Neural progenitor cell (in vitro differentiated cells): Measurements from ENCODE around the gene PITPNM3. TPM values are rescaled to one million over a fixed set of nuclear protein-coding genes. Genes with fewer than 3 reads are reported as not detected.

Source experiments
- DNase-seq: peaks from one replicate; pipeline ENCODE4 v3.0.0-alpha.2; 2016; ENCODE audit warnings: low spot score
- H2AFZ ChIP-seq: fragments of 200-600 bp; sonication (generic); replicated peaks from 2 replicates; pipeline ENCODE4 v1.6.1; 2016; ENCODE audit warnings: antibody characterized with exemption
- H3F3A ChIP-seq: fragments of 200-600 bp; sonication (generic); 2 replicates; pipeline ENCODE4 v1.6.1; 2016; ENCODE audit warnings: antibody characterized with exemption, low read depth
- H3K27ac ChIP-seq: fragments of 200-600 bp; sonication (generic); 2 replicates; pipeline ENCODE4 v1.5.1; 2016; ENCODE audit warnings: mild to moderate bottlenecking
- H3K27me3 ChIP-seq: fragments of 200-600 bp; sonication (generic); 2 replicates; pipeline ENCODE4 v1.6.1; 2016; ENCODE audit warnings: mild to moderate bottlenecking, moderate library complexity
- H3K36me3 ChIP-seq: fragments of 200-600 bp; sonication (generic); 2 replicates; pipeline ENCODE4 v1.5.1; 2016
- H3K4me1 ChIP-seq: fragments of 200-600 bp; sonication (generic); 2 replicates; pipeline ENCODE4 v1.6.1; 2016; ENCODE audit warnings: mixed run types
- H3K4me2 ChIP-seq: fragments of 200-600 bp; sonication (generic); 2 replicates; pipeline ENCODE4 v1.6.1; 2016
- H3K4me3 ChIP-seq: fragments of 200-600 bp; sonication (generic); 2 replicates; pipeline ENCODE4 v1.5.1; 2016
- H3K79me2 ChIP-seq: fragments of 200-600 bp; sonication (generic); 2 replicates; pipeline ENCODE4 v1.6.1; 2016; ENCODE audit warnings: low read depth
- H3K9ac ChIP-seq: fragments of 200-600 bp; sonication (generic); 2 replicates; pipeline ENCODE4 v1.6.1; 2016
- H3K9me3 ChIP-seq: fragments of 200-600 bp; sonication (generic); 2 replicates; pipeline ENCODE4 v1.5.1; 2016; ENCODE audit warnings: low read depth
- H4K20me1 ChIP-seq: fragments of 200-600 bp; sonication (generic); 2 replicates; pipeline ENCODE4 v1.6.1; 2016; ENCODE audit warnings: low read depth
- H3K27ac Mint-ChIP-seq: 3 replicates; pipeline ENCODE4 v1.8.0; 2021; ENCODE audit warnings: mixed read lengths
- H3K27me3 Mint-ChIP-seq: 2 replicates; pipeline ENCODE4 v1.8.0; 2022; ENCODE audit warnings: low read depth, mild to moderate bottlenecking, inconsistent platforms, moderate library complexity, mixed read lengths; ENCODE audit not compliant: insufficient read depth
- H3K36me3 Mint-ChIP-seq: 3 replicates; pipeline ENCODE4 v1.8.0; 2021; ENCODE audit warnings: mixed read lengths
- H3K4me1 Mint-ChIP-seq: 3 replicates; pipeline ENCODE4 v1.8.0; 2021; ENCODE audit warnings: mixed read lengths
- H3K4me3 Mint-ChIP-seq: 3 replicates; pipeline ENCODE4 v1.8.0; 2021; ENCODE audit warnings: mild to moderate bottlenecking, moderate library complexity, mixed read lengths
- H3K9me3 Mint-ChIP-seq: 3 replicates; pipeline ENCODE4 v1.8.0; 2020; ENCODE audit warnings: mixed read lengths
- CTCF ChIP-seq: fragments of 200-600 bp; sonication (generic); IDR thresholded peaks from 2 replicates; pipeline ENCODE4 v1.5.1; 2017; ENCODE audit warnings: antibody characterized with exemption, mild to moderate bottlenecking
- EZH2 ChIP-seq: fragments of 200-600 bp; sonication (generic); IDR thresholded peaks from 2 replicates; pipeline ENCODE4 v1.6.1; 2017; ENCODE audit warnings: antibody characterized with exemption, mild to moderate bottlenecking, moderate library complexity
- EZH2phosphoT487 ChIP-seq: fragments of 200-600 bp; sonication (generic); IDR thresholded peaks from 2 replicates; pipeline ENCODE4 v1.6.1; 2017; ENCODE audit warnings: antibody characterized with exemption
- total RNA-seq: library from RNA; depleted of rRNA; stranded (reverse); fragments of >200 nt; gene quantifications from 2 replicates; pipeline ENCODE4 v1.2.3, GENCODE V29; 2015; ENCODE audit warnings: low replicate concordance

The PITPNM3 gene
- total RNA-seq, 1 donor from 2014 or later = 2.8 TPM

GRCh38 chr17:6539871-6540270 lies 16.5 kb downstream of the PITPNM3 start:
- peaks cover 13% of the 10 kb centered on the region for H3K27me3 Mint-ChIP-seq
- no peak for DNase-seq

DNA sequence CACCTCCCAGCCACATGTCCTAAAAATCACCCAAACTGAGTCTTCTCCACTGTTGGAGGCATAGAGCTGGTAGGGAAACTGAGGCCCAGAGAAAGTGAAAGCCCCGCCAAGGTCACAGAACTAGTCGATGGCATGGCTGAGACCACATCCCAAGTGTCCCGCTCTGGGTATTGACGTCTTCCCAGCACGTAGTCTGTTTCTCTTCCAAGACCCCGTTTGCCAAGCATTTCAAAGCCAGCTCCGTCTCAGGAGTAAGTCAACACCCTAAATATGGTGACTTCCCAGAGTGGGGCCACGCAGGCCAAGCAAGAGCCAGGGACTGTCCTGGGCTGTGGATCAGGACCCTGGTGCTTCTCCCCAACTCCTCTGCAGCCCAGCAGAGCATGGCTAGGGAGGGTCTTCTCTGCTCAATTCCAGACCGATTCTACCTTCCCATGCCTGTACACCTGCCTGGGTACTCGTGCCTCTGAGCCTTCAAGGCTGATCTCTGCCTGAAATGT lies 19.7 kb downstream of the PITPNM3 start:
- Histone ChIP-seq H3K9ac (no peak overlapping the region), H2AFZ (no peak overlapping the region), H4K20me1 (no peaks in the 10 kb centered on the region), H3F3A (no peaks in the 10 kb centered on the region), H3K27me3 (no peaks in the 10 kb centered on the region), H3K4me2 (no peak overlapping the region), H3K27ac (no peak overlapping the region), H3K4me1 (peaks cover 5% of the 10 kb centered on the region), H3K4me3 (no peak overlapping the region), H3K79me2 (no peaks in the 10 kb centered on the region), H3K36me3 (no peaks in the 10 kb centered on the region), H3K9me3 (no peaks in the 10 kb centered on the region)
- Mint-ChIP-seq H3K4me1 (no peaks in the 10 kb centered on the region), H3K36me3 (no peaks in the 10 kb centered on the region), H3K4me3 (no peak overlapping the region), H3K27ac (peak overlapping the region; percentile 61), H3K27me3 (peaks cover 5% of the 10 kb centered on the region), H3K9me3 (peaks cover 5% of the 10 kb centered on the region)
- TF ChIP-seq CTCF = no peak
- no peak for TF ChIP-seq EZH2phosphoT487
- no peak for TF ChIP-seq EZH2
- no peak for DNase-seq

More at GRCh38 chr17:6539871-6540270, 16.5 kb downstream of the PITPNM3 start:
- H3K9ac ChIP-seq = no peak overlapping the region
- no peak for TF ChIP-seq EZH2phosphoT487
- TF ChIP-seq EZH2 = no peak
- no peak for TF ChIP-seq CTCF
- no peaks in the 10 kb centered on the region for H3K4me1 Mint-ChIP-seq
- H3K9me3 ChIP-seq = no peaks in the 10 kb centered on the region
- peak overlapping the region; percentile 33 for H3K4me3 Mint-ChIP-seq
- no peak overlapping the region for H2AFZ ChIP-seq
- H3F3A ChIP-seq = no peaks in the 10 kb centered on the region
- no peak overlapping the region for H3K27ac ChIP-seq
- H3K9me3 Mint-ChIP-seq = peaks cover 5% of the 10 kb centered on the region
- H3K36me3 Mint-ChIP-seq = no peaks in the 10 kb centered on the region
- H4K20me1 ChIP-seq = no peaks in the 10 kb centered on the region
- no peaks in the 10 kb centered on the region for H3K36me3 ChIP-seq
- H3K27me3 ChIP-seq = no peaks in the 10 kb centered on the region
- H3K27ac Mint-ChIP-seq = no peak overlapping the region
- no peak overlapping the region for H3K4me3 ChIP-seq
- H3K4me1 ChIP-seq = peaks cover 5% of the 10 kb centered on the region
- H3K79me2 ChIP-seq = no peaks in the 10 kb centered on the region
- no peak overlapping the region for H3K4me2 ChIP-seq

DNA sequence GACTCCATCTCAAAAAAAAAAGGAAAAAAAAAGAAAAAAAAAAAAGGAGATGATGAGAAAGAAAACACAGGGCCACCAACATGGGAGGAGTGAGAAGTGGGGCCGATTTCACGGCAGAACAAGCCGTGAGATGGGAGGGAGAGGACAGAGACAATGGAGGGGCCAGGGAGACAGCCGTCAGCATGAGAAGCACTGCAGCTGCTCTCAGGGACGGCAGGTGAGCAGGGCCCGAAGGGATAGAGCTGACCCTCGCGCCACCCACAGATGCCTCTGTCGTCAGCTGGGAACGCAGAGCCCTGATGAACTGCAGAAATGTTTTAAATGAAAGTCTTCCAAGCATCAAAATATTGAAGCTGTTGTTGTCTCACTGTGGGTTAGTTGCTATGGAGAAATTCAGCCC lies 20.3 kb downstream of the PITPNM3 start:
- no peak overlapping the region for H3K9ac ChIP-seq
- no peaks in the 10 kb centered on the region for H3K79me2 ChIP-seq
- H3K36me3 ChIP-seq = no peaks in the 10 kb centered on the region
- H3K9me3 ChIP-seq = no peaks in the 10 kb centered on the region
- H3K27ac Mint-ChIP-seq = no peak overlapping the region
- H4K20me1 ChIP-seq = no peaks in the 10 kb centered on the region
- no peak for DNase-seq
- H3K9me3 Mint-ChIP-seq = peaks cover 5% of the 10 kb centered on the region
- no peaks in the 10 kb centered on the region for H3F3A ChIP-seq
- no peaks in the 10 kb centered on the region for H3K4me1 Mint-ChIP-seq
- no peak overlapping the region for H3K4me2 ChIP-seq
- no peak overlapping the region for H3K27ac ChIP-seq
- TF ChIP-seq CTCF (no peak), EZH2phosphoT487 (no peak), EZH2 (no peak)
- H3K36me3 Mint-ChIP-seq = no peaks in the 10 kb centered on the region
- no peak overlapping the region for H3K4me3 ChIP-seq
- peaks cover 5% of the 10 kb centered on the region for H3K4me1 ChIP-seq
- H3K4me3 Mint-ChIP-seq = no peak overlapping the region
- no peaks in the 10 kb centered on the region for H3K27me3 ChIP-seq
- H2AFZ ChIP-seq = no peak overlapping the region
- peaks cover 5% of the 10 kb centered on the region for H3K27me3 Mint-ChIP-seq
